ENCODE data around the gene CLASRP. TPM values are rescaled to one million over a fixed set of nuclear protein-coding genes. Genes with fewer than 3 reads are reported as not detected.
A peak's percentile ranks its signal among the peaks of the same experiment; 100 is the strongest.

CLASRP gene
- total RNA-seq, 1 experiment from 2014 or later = 126 TPM

GRCh38 chr19:45091031-45091923 is 52.4 kb downstream of the CLASRP start:
- H3K4me1 Mint-ChIP-seq (ENCODE audit: low read depth, unreplicated experiment) = peaks cover 33% of the 10 kb centered on the region
- TSS peak; percentile 45 for BruUV-seq (replicated peaks)
- no peaks in the 10 kb centered on the region for H3K27me3 Mint-ChIP-seq (ENCODE audit: unreplicated experiment)
- H3K9me3 Mint-ChIP-seq (ENCODE audit: low read depth, unreplicated experiment) = no peaks in the 10 kb centered on the region
- H3K36me3 Mint-ChIP-seq (ENCODE audit: insufficient read depth, unreplicated experiment) = peaks cover 72% of the 10 kb centered on the region
- H3K27ac Mint-ChIP-seq (ENCODE audit: unreplicated experiment) = peak overlapping the region; percentile 96
- DNase-seq = peak; percentile 99
- TF ChIP-seq CTCF (IDR thresholded peaks at IDR 0.05; ENCODE audit: unreplicated experiment) = no peak
- intact Hi-C loops (cut with micrococcal nuclease; ENCODE audit: unreplicated experiment) = loop anchor here (5.0 kb wide), 1 partner anchor 36 kb away; no protein-coding TSS in a partner anchor
- H3K4me3 Mint-ChIP-seq (ENCODE audit: low read depth, unreplicated experiment) = peak overlapping the region; percentile 77
- CTCF ChIA-PET = interaction anchor here (0.8 to 2.1 kb wide), 8 partner anchors 8 to 40 kb away, joined by 3 to 19 read pairs (median 4); no protein-coding TSS in a partner anchor

GRCh38 chr19:45092747-45093678 is 54.2 kb downstream of the CLASRP start, which contains the start of gene PPP1R37:
TSS of gene PPP1R37 (plus strand) at chr19:45093179. CDS start at chr19:45093326, 147 bp downstream.
- TF ChIP-seq CTCF (IDR thresholded peaks at IDR 0.05; ENCODE audit: unreplicated experiment) = no peak
- DNase-seq = peak; percentile 96
- no peaks in the 10 kb centered on the region for H3K27me3 Mint-ChIP-seq (ENCODE audit: unreplicated experiment)
- H3K4me3 Mint-ChIP-seq (ENCODE audit: low read depth, unreplicated experiment) = peak within 1 kb of the TSS; percentile 77
- BruUV-seq (replicated peaks) = no TSS peak
- intact Hi-C loops (cut with micrococcal nuclease; ENCODE audit: unreplicated experiment) = loop anchor here (5.0 kb wide), 1 partner anchor 34 kb away; no protein-coding TSS in a partner anchor
- CTCF ChIA-PET = interaction anchor here (0.6 to 2.1 kb wide), 15 partner anchors 8 to 550 kb away, joined by 3 to 19 read pairs (median 4); no protein-coding TSS in a partner anchor
- no peaks in the 10 kb centered on the region for H3K9me3 Mint-ChIP-seq (ENCODE audit: low read depth, unreplicated experiment)
- peak within 1 kb of the TSS; percentile 96 for H3K27ac Mint-ChIP-seq (ENCODE audit: unreplicated experiment)
- peaks cover 43% of the 10 kb centered on the region for H3K4me1 Mint-ChIP-seq (ENCODE audit: low read depth, unreplicated experiment)
- peaks cover 77% of the 10 kb centered on the region for H3K36me3 Mint-ChIP-seq (ENCODE audit: insufficient read depth, unreplicated experiment)

- intact Hi-C loops (cut with micrococcal nuclease; ENCODE audit: unreplicated experiment) = loop anchor here (5.0 kb wide), 1 partner anchor 33 kb away; no protein-coding TSS in a partner anchor
- no peak for DNase-seq
- peak overlapping the region; percentile 77 for H3K4me3 Mint-ChIP-seq (ENCODE audit: low read depth, unreplicated experiment)
- H3K27me3 Mint-ChIP-seq (ENCODE audit: unreplicated experiment) = no peaks in the 10 kb centered on the region
- no peaks in the 10 kb centered on the region for H3K9me3 Mint-ChIP-seq (ENCODE audit: low read depth, unreplicated experiment)
- BruUV-seq (replicated peaks) = no TSS peak
- TF ChIP-seq CTCF (IDR thresholded peaks at IDR 0.05; ENCODE audit: unreplicated experiment) = no peak
- H3K27ac Mint-ChIP-seq (ENCODE audit: unreplicated experiment) = peak overlapping the region; percentile 25
- CTCF ChIA-PET = interaction anchor here (0.9 kb wide), 1 partner anchor 19 kb away, joined by 3 read pairs; no protein-coding TSS in a partner anchor
- H3K36me3 Mint-ChIP-seq (ENCODE audit: insufficient read depth, unreplicated experiment) = peaks cover 66% of the 10 kb centered on the region
- H3K4me1 Mint-ChIP-seq (ENCODE audit: low read depth, unreplicated experiment) = peaks cover 51% of the 10 kb centered on the region
These were observed 55.3 kb downstream of the CLASRP start for GRCh38 chr19:45094137-45094536.

- CTCF ChIA-PET = interaction anchor here (0.5 to 0.9 kb wide), 2 partner anchors 19 to 28 kb away, joined by 3 read pairs; no protein-coding TSS in a partner anchor
These were observed 55.9 kb downstream of the CLASRP start for GRCh38 chr19:45094707-45095106.

More at GRCh38 chr19:45094707-45095106, 55.9 kb downstream of the CLASRP start:
- BruUV-seq (replicated peaks) = no TSS peak
- intact Hi-C loops (cut with micrococcal nuclease; ENCODE audit: unreplicated experiment) = loop anchor here (5.0 kb wide), 1 partner anchor 33 kb away; no protein-coding TSS in a partner anchor
- peaks cover 69% of the 10 kb centered on the region for H3K36me3 Mint-ChIP-seq (ENCODE audit: insufficient read depth, unreplicated experiment)
- H3K4me3 Mint-ChIP-seq (ENCODE audit: low read depth, unreplicated experiment) = peak overlapping the region; percentile 77
- DNase-seq = no peak
- no peaks in the 10 kb centered on the region for H3K27me3 Mint-ChIP-seq (ENCODE audit: unreplicated experiment)
- TF ChIP-seq CTCF (IDR thresholded peaks at IDR 0.05; ENCODE audit: unreplicated experiment) = no peak
- H3K27ac Mint-ChIP-seq (ENCODE audit: unreplicated experiment) = peak overlapping the region; percentile 25
- H3K4me1 Mint-ChIP-seq (ENCODE audit: low read depth, unreplicated experiment) = peaks cover 57% of the 10 kb centered on the region
- no peaks in the 10 kb centered on the region for H3K9me3 Mint-ChIP-seq (ENCODE audit: low read depth, unreplicated experiment)
